Liver (tissue), 3 donors: Measurements from ENCODE around the gene KIF26B.

ENCODE experiments used
- EGR1 ChIP-seq, 2 donors: IDR thresholded peaks; 2 replicates each; pipeline ENCODE4 v1.6.1; 2016 to 2018; ENCODE audit warnings: antibody characterized with exemption in 2 of 2, low read depth in 2 of 2
- HNF4A ChIP-seq, 2 donors: conservative IDR thresholded peaks; 2 replicates each; pipeline ENCODE4 v1.6.1; 2016; ENCODE audit warnings: antibody characterized with exemption in 2 of 2, mild to moderate bottlenecking in 2 of 2
- JUND ChIP-seq, 2 donors: IDR thresholded peaks; 2 replicates each; pipeline ENCODE4 v1.6.1; 2016; ENCODE audit warnings: antibody characterized with exemption in 2 of 2
- RAD21 ChIP-seq, 2 donors: IDR thresholded peaks; 2 replicates each; pipeline ENCODE4 v1.6.1; 2016; ENCODE audit warnings: antibody characterized with exemption in 2 of 2, mild to moderate bottlenecking in 2 of 2
- REST ChIP-seq: IDR thresholded peaks from 2 replicates; pipeline ENCODE4 v1.6.1; 2016; ENCODE audit warnings: antibody characterized with exemption, mild to moderate bottlenecking
- RXRA ChIP-seq, 2 donors: IDR thresholded peaks; 2 replicates each; pipeline ENCODE4 v1.6.1; 2017 to 2018; ENCODE audit warnings: antibody characterized with exemption in 2 of 2, mild to moderate bottlenecking in 1 of 2
- SP1 ChIP-seq: IDR thresholded peaks from 2 replicates; pipeline ENCODE4 v1.6.1; 2018; ENCODE audit warnings: antibody characterized with exemption, mild to moderate bottlenecking
- TAF1 ChIP-seq: conservative IDR thresholded peaks from 2 replicates; pipeline ENCODE4 v1.6.1; 2016; ENCODE audit warnings: antibody characterized with exemption, mild to moderate bottlenecking
- YY1 ChIP-seq: IDR thresholded peaks from 2 replicates; pipeline ENCODE4 v1.6.1; 2016; ENCODE audit warnings: antibody characterized with exemption, mild to moderate bottlenecking
- TF ChIP-seq, protein P1 (sequence below): fragments of 150-350 bp; IDR thresholded peaks from 2 replicates; pipeline ENCODE4 v1.5.1; 2017; ENCODE audit warnings: improper control_type of control experiment, low read depth, low read length; ENCODE audit not compliant: missing input control
- TF ChIP-seq, protein P2 (sequence below): IDR thresholded peaks from 2 replicates; pipeline ENCODE4 v1.6.1; 2016; ENCODE audit warnings: antibody characterized with exemption
- TF ChIP-seq, protein P3 (sequence below): IDR thresholded peaks from 2 replicates; pipeline ENCODE4 v1.6.1; 2016; ENCODE audit warnings: antibody characterized with exemption
- donor health status: healthy.
- donor health status: healthy.

GRCh38 chr1:245475126-245475525, 320.3 kb downstream of the KIF26B start:
- TF ChIP-seq, protein P1, sequence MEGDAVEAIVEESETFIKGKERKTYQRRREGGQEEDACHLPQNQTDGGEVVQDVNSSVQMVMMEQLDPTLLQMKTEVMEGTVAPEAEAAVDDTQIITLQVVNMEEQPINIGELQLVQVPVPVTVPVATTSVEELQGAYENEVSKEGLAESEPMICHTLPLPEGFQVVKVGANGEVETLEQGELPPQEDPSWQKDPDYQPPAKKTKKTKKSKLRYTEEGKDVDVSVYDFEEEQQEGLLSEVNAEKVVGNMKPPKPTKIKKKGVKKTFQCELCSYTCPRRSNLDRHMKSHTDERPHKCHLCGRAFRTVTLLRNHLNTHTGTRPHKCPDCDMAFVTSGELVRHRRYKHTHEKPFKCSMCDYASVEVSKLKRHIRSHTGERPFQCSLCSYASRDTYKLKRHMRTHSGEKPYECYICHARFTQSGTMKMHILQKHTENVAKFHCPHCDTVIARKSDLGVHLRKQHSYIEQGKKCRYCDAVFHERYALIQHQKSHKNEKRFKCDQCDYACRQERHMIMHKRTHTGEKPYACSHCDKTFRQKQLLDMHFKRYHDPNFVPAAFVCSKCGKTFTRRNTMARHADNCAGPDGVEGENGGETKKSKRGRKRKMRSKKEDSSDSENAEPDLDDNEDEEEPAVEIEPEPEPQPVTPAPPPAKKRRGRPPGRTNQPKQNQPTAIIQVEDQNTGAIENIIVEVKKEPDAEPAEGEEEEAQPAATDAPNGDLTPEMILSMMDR, result no peak
- TF ChIP-seq HNF4A (conservative IDR thresholded peaks at IDR 0.05) (no peak), TAF1 (no peak), YY1 (no peak), RXRA (IDR thresholded peaks at IDR 0.05) (no peak), JUND (IDR thresholded peaks at IDR 0.05) (no peak), REST (no peak), RAD21 (IDR thresholded peaks at IDR 0.05) (no peak), SP1 (no peak), EGR1 (IDR thresholded peaks at IDR 0.05; ENCODE audit: low read depth in 2 of 2) (no peak)
- TF ChIP-seq, protein P2, sequence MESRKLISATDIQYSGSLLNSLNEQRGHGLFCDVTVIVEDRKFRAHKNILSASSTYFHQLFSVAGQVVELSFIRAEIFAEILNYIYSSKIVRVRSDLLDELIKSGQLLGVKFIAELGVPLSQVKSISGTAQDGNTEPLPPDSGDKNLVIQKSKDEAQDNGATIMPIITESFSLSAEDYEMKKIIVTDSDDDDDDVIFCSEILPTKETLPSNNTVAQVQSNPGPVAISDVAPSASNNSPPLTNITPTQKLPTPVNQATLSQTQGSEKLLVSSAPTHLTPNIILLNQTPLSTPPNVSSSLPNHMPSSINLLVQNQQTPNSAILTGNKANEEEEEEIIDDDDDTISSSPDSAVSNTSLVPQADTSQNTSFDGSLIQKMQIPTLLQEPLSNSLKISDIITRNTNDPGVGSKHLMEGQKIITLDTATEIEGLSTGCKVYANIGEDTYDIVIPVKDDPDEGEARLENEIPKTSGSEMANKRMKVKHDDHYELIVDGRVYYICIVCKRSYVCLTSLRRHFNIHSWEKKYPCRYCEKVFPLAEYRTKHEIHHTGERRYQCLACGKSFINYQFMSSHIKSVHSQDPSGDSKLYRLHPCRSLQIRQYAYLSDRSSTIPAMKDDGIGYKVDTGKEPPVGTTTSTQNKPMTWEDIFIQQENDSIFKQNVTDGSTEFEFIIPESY, result no peak
- TF ChIP-seq, protein P3, sequence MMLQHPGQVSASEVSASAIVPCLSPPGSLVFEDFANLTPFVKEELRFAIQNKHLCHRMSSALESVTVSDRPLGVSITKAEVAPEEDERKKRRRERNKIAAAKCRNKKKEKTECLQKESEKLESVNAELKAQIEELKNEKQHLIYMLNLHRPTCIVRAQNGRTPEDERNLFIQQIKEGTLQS, result no peak
